Measurements from ENCODE around the gene RPTOR.
A peak's percentile ranks its signal among the peaks of the same experiment; 100 is the strongest.

The RPTOR gene

DNA sequence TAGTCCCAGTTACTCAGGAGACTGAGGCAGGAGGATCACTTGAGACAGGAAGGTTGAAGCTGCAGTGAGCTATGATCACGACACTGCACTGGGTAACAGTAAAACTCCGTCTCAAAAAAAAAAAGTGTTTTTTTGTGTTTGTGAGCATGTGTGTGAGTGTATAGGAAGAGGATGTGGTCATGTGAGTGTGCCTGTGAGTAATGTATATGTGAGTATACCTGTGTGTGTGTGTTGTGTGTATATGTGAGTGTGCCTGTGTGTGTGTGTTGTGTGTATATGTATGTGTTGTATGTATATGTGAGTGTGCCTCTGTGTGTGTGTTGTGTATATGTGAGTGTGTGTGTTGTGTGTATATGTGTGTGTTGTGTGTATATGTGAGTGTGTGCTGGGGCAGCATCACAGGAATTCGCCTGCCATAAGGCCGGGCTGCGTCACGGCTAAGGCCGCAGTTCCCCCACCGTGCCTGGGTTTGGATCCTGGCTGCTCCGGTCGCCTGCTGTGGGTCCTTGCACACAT is 46.9 kb upstream of the RPTOR start (continued):
- TF ChIP-seq, protein P1, sequence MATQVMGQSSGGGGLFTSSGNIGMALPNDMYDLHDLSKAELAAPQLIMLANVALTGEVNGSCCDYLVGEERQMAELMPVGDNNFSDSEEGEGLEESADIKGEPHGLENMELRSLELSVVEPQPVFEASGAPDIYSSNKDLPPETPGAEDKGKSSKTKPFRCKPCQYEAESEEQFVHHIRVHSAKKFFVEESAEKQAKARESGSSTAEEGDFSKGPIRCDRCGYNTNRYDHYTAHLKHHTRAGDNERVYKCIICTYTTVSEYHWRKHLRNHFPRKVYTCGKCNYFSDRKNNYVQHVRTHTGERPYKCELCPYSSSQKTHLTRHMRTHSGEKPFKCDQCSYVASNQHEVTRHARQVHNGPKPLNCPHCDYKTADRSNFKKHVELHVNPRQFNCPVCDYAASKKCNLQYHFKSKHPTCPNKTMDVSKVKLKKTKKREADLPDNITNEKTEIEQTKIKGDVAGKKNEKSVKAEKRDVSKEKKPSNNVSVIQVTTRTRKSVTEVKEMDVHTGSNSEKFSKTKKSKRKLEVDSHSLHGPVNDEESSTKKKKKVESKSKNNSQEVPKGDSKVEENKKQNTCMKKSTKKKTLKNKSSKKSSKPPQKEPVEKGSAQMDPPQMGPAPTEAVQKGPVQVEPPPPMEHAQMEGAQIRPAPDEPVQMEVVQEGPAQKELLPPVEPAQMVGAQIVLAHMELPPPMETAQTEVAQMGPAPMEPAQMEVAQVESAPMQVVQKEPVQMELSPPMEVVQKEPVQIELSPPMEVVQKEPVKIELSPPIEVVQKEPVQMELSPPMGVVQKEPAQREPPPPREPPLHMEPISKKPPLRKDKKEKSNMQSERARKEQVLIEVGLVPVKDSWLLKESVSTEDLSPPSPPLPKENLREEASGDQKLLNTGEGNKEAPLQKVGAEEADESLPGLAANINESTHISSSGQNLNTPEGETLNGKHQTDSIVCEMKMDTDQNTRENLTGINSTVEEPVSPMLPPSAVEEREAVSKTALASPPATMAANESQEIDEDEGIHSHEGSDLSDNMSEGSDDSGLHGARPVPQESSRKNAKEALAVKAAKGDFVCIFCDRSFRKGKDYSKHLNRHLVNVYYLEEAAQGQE (tag by site-specific recombination; IDR thresholded peaks at IDR 0.05), result no peak
- no peak for TF ChIP-seq ZNF777 (tag by site-specific recombination; IDR thresholded peaks at IDR 0.05; ENCODE audit: borderline replicate concordance)
- TF ChIP-seq OSR2 (tag by site-specific recombination; IDR thresholded peaks at IDR 0.05), result no peak
- no peak for TF ChIP-seq ZNF157 (tag by site-specific recombination; IDR thresholded peaks at IDR 0.05)
- TF ChIP-seq SCRT1 (tag by site-specific recombination; IDR thresholded peaks at IDR 0.05; ENCODE audit: borderline replicate concordance), result no peak
- no peak for TF ChIP-seq ZNF174 (tag by site-specific recombination; IDR thresholded peaks at IDR 0.05)

DNA sequence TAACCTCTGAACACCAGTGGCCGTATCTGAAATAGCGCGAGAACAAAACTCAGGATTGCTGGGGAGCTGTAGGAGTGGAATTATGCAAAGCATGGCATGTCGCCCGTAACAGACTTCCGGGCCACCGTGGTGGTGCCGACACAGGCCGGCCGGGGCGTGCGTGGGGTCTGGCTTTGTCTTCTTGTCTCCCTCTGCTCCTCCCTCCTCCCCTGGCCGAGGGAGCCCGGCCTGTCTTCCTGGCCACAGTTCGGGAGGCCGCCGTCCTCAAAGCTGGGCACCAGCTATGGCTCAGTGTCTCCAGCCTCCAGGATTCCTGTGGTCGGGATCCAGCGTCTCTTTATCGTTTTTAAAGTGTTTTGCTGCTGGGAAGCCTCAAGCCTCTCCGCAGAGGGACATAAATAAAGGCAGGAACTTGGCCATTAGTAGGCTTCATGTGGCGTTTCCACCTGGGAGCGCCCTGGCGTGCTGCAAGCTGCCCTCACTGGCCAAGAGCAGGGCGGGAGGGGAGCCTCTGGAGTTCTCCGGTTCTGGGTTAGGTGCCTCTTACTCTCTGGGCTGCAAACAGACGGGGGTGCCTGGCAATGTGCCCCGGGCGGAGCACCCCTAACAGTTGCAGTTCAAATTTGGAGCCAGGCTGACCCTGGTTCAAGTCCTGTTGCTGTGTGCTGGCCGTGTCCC is 46.3 kb upstream of the RPTOR start:
- H3K27ac ChIP-seq (ENCODE audit: extremely low read depth, low read depth, low read length), result no peak overlapping the region
- ChIA-PET CTCF (interaction anchor here (0.8 kb wide), 1 partner anchor 21 kb away, joined by 3 read pairs; no protein-coding TSS in a partner anchor), POLR2A (no interaction called here)

DNA sequence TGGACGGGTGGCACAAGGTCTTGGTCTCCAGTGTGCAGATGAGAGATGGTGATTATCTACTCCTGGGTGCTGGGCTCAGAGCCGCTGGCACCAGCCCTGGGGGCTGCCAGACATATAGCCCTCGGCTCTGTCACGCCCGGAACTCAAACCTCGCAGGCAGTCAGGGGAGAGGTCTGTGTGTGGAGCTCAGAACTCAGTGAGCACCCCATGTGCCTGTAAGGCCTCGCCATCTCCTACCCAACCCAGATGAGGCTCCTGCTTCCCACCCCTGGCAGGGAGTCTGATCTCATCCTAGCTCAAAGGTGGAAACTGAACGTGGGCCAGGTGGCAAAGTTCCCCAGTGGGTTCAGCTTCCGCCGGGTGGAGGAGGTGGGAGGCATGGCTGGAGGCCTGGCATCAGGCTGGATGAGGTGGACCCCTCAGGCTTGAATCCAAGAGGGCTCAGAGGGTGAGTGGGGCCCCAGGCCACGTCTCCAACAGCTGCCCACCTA is 45.7 kb upstream of the RPTOR start:
- POLR2A ChIA-PET, result no interaction called here

More for the DNA sequence above, 46.3 kb upstream of the RPTOR start:
- Histone ChIP-seq H3K36me3 (ENCODE audit: control insufficient read depth in 2 of 2, insufficient read depth in 1 of 2, low read length in 2 of 2) (no peaks in the 10 kb centered on the region), H3K4me3 (ENCODE audit: low read depth, low read length) (no peak overlapping the region), H3K9me3 (ENCODE audit: control insufficient read depth, insufficient read depth, low read depth, low read length) (no peaks in the 10 kb centered on the region), H3K4me1 (ENCODE audit: control insufficient read depth, insufficient read depth, low read length) (no peaks in the 10 kb centered on the region)
- TF ChIP-seq ZNF600 (tag by site-specific recombination; IDR thresholded peaks at IDR 0.05), result peak; percentile 82
- no peak for TF ChIP-seq ZNF558 (tag by site-specific recombination; IDR thresholded peaks at IDR 0.05)
- no peak for TF ChIP-seq ZNF157 (tag by site-specific recombination; IDR thresholded peaks at IDR 0.05)
- TF ChIP-seq ZNF341 (tag by site-specific recombination; IDR thresholded peaks at IDR 0.05; ENCODE audit: low read depth), result peak; percentile 35; the same call in 1 of the 2 replicates
- peak; percentile 98 for TF ChIP-seq ZIC2 (tag by site-specific recombination; IDR thresholded peaks at IDR 0.05)

DNA sequence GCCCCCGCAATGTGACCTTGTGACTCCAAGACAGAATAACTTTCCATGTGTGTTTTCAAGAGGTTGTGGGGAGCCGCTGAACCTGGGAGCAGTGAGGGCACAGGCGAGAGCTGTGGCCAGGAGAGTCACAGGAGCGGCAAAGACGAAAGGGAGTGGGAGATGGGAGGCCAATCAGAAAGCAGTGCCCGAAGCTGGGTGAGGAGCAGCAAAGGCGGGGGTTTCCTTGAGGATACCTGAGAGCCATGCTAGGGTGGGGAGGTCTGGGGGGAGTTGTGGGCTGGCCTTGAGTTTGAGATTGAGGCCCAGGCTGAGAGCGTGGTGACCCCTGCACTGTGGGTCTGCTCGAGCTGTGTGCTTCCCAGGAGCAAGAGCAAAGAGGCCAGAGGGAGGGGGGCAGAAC is 45.1 kb upstream of the RPTOR start:
- ChIA-PET CTCF (no interaction called here), POLR2A (no interaction called here)
- Histone ChIP-seq H3K4me3 (ENCODE audit: low read depth, low read length) (no peak overlapping the region), H3K27ac (ENCODE audit: extremely low read depth, low read depth, low read length) (no peak overlapping the region), H3K4me1 (ENCODE audit: control insufficient read depth, insufficient read depth, low read length) (no peaks in the 10 kb centered on the region), H3K36me3 (ENCODE audit: control insufficient read depth in 2 of 2, insufficient read depth in 1 of 2, low read length in 2 of 2) (no peaks in the 10 kb centered on the region), H3K9me3 (ENCODE audit: control insufficient read depth, insufficient read depth, low read depth, low read length) (no peaks in the 10 kb centered on the region)
- TF ChIP-seq MYNN (tag by site-specific recombination; IDR thresholded peaks at IDR 0.05; ENCODE audit: borderline replicate concordance) (no peak), TCF7L2 (IDR thresholded peaks at IDR 0.05; ENCODE audit: borderline replicate concordance, low read depth, low read length) (no peak), KLF16 (tag by site-specific recombination; IDR thresholded peaks at IDR 0.05) (no peak), ZNF843 (tag by site-specific recombination; IDR thresholded peaks at IDR 0.05) (no peak), ZNF121 (tag by site-specific recombination; IDR thresholded peaks at IDR 0.05) (no peak), ZNF311 (tag by site-specific recombination; IDR thresholded peaks at IDR 0.05; ENCODE audit: borderline replicate concordance) (no peak), ZNF426 (tag by site-specific recombination; IDR thresholded peaks at IDR 0.05) (no peak)
- TF ChIP-seq, protein P2, sequence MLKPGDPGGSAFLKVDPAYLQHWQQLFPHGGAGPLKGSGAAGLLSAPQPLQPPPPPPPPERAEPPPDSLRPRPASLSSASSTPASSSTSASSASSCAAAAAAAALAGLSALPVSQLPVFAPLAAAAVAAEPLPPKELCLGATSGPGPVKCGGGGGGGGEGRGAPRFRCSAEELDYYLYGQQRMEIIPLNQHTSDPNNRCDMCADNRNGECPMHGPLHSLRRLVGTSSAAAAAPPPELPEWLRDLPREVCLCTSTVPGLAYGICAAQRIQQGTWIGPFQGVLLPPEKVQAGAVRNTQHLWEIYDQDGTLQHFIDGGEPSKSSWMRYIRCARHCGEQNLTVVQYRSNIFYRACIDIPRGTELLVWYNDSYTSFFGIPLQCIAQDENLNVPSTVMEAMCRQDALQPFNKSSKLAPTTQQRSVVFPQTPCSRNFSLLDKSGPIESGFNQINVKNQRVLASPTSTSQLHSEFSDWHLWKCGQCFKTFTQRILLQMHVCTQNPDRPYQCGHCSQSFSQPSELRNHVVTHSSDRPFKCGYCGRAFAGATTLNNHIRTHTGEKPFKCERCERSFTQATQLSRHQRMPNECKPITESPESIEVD (tag by site-specific recombination; IDR thresholded peaks at IDR 0.05), result no peak
- TF ChIP-seq, protein P3, sequence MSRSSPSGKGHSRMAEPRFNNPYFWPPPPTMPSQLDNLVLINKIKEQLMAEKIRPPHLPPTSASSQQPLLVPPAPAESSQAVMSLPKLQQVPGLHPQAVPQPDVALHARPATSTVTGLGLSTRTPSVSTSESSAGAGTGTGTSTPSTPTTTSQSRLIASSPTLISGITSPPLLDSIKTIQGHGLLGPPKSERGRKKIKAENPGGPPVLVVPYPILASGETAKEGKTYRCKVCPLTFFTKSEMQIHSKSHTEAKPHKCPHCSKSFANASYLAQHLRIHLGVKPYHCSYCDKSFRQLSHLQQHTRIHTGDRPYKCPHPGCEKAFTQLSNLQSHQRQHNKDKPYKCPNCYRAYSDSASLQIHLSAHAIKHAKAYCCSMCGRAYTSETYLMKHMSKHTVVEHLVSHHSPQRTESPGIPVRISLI (tag by site-specific recombination; IDR thresholded peaks at IDR 0.05), result no peak
- TF ChIP-seq, protein P4, sequence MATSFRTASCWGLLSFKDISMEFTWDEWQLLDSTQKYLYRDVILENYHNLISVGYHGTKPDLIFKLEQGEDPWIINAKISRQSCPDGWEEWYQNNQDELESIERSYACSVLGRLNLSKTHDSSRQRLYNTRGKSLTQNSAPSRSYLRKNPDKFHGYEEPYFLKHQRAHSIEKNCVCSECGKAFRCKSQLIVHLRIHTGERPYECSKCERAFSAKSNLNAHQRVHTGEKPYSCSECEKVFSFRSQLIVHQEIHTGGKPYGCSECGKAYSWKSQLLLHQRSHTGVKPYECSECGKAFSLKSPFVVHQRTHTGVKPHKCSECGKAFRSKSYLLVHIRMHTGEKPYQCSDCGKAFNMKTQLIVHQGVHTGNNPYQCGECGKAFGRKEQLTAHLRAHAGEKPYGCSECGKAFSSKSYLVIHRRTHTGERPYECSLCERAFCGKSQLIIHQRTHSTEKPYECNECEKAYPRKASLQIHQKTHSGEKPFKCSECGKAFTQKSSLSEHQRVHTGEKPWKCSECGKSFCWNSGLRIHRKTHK (tag by site-specific recombination; IDR thresholded peaks at IDR 0.05), result no peak

More for the DNA sequence above, 45.7 kb upstream of the RPTOR start:
- Histone ChIP-seq H3K9me3 (ENCODE audit: control insufficient read depth, insufficient read depth, low read depth, low read length) (no peaks in the 10 kb centered on the region), H3K4me1 (ENCODE audit: control insufficient read depth, insufficient read depth, low read length) (no peaks in the 10 kb centered on the region), H3K27ac (ENCODE audit: extremely low read depth, low read depth, low read length) (no peak overlapping the region), H3K36me3 (ENCODE audit: control insufficient read depth in 2 of 2, insufficient read depth in 1 of 2, low read length in 2 of 2) (no peaks in the 10 kb centered on the region), H3K4me3 (ENCODE audit: low read depth, low read length) (no peak overlapping the region)
- CTCF ChIA-PET, result interaction anchor here (0.8 kb wide), 1 partner anchor 21 kb away, joined by 3 read pairs; no protein-coding TSS in a partner anchor
- no peak for TF ChIP-seq ZNF626 (tag by site-specific recombination; IDR thresholded peaks at IDR 0.05)
- peak; percentile 43 for TF ChIP-seq ZFHX2 (tag by site-specific recombination; conservative IDR thresholded peaks at IDR 0.05)
- TF ChIP-seq EGR2 (tag by site-specific recombination; IDR thresholded peaks at IDR 0.05; ENCODE audit: low read depth), result peak; percentile 38; the same call in 1 of the 2 replicates
